COLO829 (cell line): ENCODE measurements around the gene DGLUCY.
"Not testable (repeated sequence)": the region's sequence is repeated elsewhere in the genome, so short reads cannot be mapped to it uniquely, and the experiment has no call there.

ENCODE experiments used
- DNase-seq: peaks from one replicate; pipeline ENCODE4 v3.0.0; 2012; ENCODE audit warnings: low spot score

DGLUCY gene, protein sequence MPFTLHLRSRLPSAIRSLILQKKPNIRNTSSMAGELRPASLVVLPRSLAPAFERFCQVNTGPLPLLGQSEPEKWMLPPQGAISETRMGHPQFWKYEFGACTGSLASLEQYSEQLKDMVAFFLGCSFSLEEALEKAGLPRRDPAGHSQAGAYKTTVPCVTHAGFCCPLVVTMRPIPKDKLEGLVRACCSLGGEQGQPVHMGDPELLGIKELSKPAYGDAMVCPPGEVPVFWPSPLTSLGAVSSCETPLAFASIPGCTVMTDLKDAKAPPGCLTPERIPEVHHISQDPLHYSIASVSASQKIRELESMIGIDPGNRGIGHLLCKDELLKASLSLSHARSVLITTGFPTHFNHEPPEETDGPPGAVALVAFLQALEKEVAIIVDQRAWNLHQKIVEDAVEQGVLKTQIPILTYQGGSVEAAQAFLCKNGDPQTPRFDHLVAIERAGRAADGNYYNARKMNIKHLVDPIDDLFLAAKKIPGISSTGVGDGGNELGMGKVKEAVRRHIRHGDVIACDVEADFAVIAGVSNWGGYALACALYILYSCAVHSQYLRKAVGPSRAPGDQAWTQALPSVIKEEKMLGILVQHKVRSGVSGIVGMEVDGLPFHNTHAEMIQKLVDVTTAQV

GRCh38 chr14:91113829-91114078 is at the start of gene DGLUCY:
Gene DGLUCY, plus strand, starts transcription at chr14:91114073. Its CDS starts 46,222 bp downstream, at chr14:91160295.
- no peak for DNase-seq

GRCh38 chr14:91065266-91065665 is 48.6 kb upstream of the DGLUCY start:
- DNase-seq: no peak

DNA sequence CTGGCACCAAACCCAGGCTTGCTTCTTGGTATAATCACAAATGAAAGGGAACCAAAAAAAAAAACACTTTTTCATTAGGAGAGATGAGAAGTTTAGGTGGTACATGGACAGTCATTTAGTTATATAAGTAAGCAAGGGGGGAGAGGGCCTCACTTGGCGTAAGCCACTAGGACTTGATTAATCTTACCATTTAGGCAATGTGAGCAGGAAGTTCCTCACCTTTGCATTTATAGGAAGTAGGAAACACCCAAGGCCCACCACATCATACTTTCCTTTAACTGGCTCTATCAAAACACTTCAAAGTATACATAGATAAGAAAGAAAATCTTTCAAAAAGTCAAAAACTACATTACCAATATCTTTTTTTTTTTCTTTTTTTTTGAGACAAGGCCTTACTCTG is 46.7 kb upstream of the DGLUCY start:
- DNase-seq: no peak

DNA sequence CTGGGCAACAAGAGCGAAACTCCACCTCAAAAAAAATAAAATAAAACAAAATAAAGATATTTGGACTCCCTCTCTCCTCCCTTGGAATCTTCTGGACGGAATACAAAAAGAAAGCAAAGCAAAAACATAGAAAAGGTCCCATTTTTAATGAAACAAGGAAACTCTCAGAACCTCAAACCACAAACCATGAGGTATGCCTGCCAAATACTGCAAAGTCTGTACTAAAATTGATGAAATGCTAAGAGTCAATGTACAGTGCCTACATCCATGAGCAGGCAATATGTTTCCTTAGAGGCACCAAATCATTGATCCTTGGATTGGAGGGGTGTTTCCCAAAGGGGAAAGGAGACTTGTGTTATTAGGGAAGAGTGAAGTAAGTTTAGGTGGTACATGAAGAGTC is 45.2 kb upstream of the DGLUCY start:
- DNase-seq: no peak

GRCh38 chr14:91070572-91070971 is 43.3 kb upstream of the DGLUCY start:
- DNase-seq: no peak

DNA sequence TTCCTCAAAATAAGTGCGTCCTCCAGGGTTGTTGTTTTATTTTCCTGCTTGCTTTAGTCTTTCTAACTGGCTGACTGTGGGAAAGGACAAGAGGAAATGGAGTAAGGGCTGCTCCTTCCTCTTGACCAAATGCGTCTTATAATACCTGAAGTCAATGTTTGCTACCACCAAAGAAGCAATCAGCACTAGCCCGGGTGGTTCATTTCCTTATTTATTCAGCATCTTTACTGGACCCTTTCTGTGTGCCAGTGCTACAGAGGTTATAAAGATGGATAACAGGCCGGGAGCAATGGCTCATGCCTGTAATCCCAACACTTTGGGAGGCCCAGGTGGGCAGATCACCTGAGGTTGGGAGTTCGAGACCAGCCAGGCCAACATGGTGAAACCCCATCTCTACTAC is 38.3 kb upstream of the DGLUCY start:
- DNase-seq: no peak

GRCh38 chr14:91078095-91078737 is 35.7 kb upstream of the DGLUCY start:
- no peak for DNase-seq

DNA sequence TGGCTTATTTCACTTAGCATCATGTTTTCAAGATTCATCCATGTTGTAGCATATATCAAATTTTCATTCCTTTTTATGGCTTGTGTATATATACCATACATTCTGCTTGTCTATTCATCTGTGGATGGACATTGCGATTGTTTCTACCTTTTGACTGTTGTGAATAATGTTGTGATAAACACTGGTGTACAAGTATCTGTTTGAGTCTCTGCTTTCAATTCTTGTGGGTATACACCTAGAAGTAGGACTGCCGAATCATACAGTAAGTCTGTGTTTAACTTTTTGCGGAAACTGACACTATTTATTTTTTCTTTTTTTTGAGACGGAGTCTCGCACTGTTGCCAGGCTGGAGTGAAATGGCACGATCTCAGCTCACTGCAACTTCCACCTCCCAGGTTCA is 33.8 kb upstream of the DGLUCY start:
- DNase-seq: no peak

GRCh38 chr14:91082282-91082681 is 31.6 kb upstream of the DGLUCY start:
- no peak for DNase-seq

GRCh38 chr14:91084516-91084915 is 29.4 kb upstream of the DGLUCY start:
- no peak for DNase-seq

- not testable (repeated sequence) for DNase-seq
Measured at GRCh38 chr14:91087470-91087869, 26.4 kb upstream of the DGLUCY start.

DNA sequence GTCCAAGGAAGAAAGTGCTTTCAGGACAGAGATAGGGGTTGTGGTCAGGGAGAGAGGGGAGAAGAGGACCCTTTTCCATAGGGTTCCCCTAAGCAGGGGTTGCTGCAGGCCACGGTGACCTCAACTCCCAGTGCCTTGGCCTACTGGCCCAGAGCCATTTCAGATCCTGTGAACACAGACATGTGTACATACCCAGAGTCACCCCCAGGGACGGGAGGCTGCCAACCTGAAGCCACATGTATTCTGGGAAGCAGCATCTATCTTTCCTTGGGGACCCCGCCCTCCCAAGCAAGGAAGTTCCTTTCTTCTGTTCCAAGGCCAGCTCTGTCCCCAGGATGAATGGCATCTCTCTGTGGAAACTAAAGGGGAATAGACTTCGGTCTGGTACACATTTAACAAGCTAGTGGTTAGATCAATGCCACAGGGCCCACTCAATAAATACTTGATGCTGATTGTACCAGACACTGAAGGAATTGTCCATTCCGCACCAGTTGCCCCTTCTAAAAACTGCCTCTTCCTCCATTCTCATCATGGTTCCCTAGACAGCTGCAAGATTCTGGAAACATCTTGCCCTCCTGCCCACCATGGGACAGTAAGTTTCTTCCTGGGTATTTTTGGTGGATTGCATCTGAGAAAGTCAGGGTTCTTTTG is 25.2 kb upstream of the DGLUCY start:
- no peak for DNase-seq

GRCh38 chr14:91089958-91090535 is 23.8 kb upstream of the DGLUCY start:
- DNase-seq: no peak

DNA sequence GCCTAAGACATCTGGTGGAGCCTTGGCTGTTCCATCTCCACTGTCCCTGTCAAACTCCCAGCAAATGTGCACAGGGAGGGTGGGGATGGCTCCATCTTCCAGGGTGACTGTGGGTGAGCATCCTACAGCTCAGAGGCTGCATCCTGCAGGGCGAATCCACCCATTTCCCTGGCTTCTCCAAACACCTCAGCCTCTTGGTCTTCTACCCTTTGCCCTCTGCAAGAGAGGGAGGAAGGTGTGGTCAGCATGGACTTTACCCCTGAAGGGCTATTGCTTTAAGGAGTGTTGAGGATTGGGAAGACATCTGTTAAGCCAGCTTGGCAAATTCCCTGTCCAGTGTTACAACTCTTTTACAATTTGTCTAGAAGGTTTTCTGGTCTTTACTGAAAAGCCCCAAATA is 23.1 kb upstream of the DGLUCY start:
- DNase-seq: no peak

GRCh38 chr14:91092073-91092472 is 21.8 kb upstream of the DGLUCY start:
- no peak for DNase-seq

DNA sequence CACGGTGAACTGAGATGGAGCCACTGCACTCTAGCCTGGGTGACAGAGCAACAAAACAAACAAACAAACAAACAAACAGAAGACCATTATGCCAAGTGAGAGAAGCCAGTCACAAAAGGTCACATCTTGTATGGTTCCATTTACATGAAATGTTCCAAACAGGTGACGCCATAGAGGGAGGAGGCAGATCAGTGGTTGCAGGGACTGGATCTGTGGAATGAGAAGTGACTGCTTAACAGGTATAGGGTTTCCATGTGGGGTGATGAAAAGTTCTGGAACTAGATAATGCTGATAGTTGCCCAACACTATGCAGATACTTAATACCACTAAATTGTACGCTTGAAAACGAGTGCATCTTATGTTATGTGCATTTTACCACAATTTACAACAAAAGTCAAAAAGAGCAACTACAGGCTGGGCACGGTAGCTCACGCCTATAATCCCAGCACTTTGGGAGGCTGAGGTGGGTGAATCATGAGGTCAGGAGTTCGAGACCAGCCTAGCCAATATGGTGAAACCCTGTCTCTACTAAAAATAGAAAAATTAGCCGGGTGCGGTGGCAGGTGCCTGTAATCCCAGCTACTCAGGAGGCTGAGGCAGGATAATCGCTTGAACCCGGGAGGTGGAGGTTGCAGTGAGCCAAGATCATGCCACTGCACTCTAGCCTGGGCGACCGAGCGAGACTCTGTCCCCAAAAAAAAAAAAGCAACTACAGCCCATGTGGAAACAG is 20.0 kb upstream of the DGLUCY start:
- not testable (repeated sequence) for DNase-seq

DNA sequence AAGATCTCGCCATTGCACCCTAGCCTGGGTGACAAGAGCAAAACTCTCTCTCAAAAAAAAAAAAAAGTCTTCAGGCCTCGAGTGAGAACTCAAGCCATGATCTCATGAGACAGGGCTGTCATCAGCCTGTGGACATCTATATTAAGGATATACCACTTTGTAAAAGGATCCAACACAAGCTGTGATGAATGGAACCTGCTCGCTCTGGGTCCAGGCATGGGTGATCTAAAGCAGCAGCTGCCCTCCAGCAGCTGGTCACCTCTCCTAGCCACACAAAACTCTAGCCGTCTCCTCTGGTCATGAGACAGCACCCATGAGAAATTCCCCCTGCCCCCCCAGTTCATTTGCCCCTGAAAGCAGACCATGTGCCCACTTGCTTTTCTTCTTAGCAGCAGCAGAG is 19.1 kb upstream of the DGLUCY start:
- no peak for DNase-seq

DNA sequence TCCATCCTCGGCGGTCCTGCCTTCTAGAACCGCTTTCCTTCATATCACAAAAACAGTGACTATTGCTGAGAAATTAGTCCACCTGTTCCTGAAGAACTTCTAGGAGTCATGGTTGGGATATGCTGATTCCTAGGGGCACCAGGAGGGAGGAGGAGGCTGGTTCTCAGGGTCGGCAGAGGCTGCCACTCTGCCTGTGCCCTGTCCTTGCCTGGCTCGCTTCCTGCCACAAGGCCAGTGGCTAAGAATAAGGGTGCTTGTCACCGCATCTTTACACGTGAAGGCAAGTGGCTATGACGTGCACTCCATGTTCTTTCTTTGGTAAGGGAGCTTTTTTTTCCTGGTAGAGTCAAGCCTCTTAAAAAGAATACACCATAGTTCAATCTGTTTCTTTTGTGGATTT is 18.7 kb upstream of the DGLUCY start:
- no peak for DNase-seq

- DNase-seq: not testable (repeated sequence)
Measured at GRCh38 chr14:91097657-91098056, 16.2 kb upstream of the DGLUCY start.

DNA sequence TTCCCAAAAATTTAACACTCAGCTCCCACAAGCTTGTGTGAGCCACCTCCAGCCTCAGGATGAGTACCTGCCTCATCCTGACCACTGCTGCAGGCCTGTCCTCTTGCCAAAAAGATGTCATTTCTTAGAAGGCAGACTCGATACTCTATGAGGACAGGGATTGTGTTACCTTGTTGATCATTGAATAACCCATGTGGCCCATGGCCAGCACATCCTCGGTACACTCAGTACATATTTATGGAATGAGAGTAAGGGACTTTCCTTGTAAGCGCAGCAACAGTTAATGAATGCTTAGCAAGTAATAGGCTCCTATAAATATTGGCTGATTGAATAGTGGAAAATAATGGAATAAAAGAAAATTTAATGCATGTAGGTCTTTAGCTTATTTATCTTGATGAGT is 15.3 kb upstream of the DGLUCY start:
- DNase-seq: no peak

- no peak for DNase-seq
Measured at GRCh38 chr14:91100102-91100501, 13.8 kb upstream of the DGLUCY start.

DNA sequence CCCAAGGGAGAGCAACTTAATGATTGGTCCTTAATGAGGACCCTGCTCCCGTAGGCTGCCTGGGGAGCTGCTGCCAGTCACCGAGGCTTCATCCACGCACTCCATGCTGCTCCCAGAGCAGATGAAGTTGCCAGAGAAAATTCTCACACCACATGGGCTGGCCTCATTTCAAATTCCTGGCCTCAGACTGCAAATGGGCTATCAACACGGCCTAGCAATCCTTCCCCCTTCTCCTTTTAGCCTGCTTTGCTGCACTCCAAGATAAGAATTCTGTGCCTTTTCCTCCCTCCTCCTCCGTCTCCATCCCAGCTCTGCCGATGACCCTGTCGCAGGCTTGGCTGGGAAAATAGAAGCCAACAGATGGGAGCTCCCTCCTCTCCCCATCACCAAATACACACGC is 10.8 kb upstream of the DGLUCY start:
- no peak for DNase-seq
